Panc1 (cell line): ENCODE measurements around the gene SLC38A4.

Source experiments
- CTCF ChIP-seq: fragments of 450-650 bp; IDR thresholded peaks from 2 replicates; pipeline ENCODE4 v1.5.1; 2017; ENCODE audit warnings: mild to moderate bottlenecking
- POLR2AphosphoS5 ChIP-seq: IDR thresholded peaks from 2 replicates; pipeline ENCODE4 v1.6.1; 2012; ENCODE audit warnings: mild to moderate bottlenecking, low read depth, low read length, moderate library complexity
- REST ChIP-seq, 2 experiments: IDR thresholded peaks; 2 replicates each; pipeline ENCODE4 v1.6.1; 2011 to 2012; ENCODE audit warnings: low read depth in 2 of 2, control low read depth in 1 of 2, low read length in 1 of 2, mild to moderate bottlenecking in 1 of 2, moderate library complexity in 1 of 2; ENCODE audit not compliant: insufficient read depth in 1 of 2
- SIN3A ChIP-seq: IDR thresholded peaks from 2 replicates; pipeline ENCODE4 v1.6.1; 2012; ENCODE audit warnings: low read depth, mild to moderate bottlenecking, low read length, moderate library complexity, borderline replicate concordance; ENCODE audit not compliant: insufficient read depth
- TCF7L2 ChIP-seq: IDR thresholded peaks from 2 replicates; pipeline ENCODE4 v1.6.1; 2011; ENCODE audit warnings: mild to moderate bottlenecking, low read depth, low read length, inconsistent platforms

DNA sequence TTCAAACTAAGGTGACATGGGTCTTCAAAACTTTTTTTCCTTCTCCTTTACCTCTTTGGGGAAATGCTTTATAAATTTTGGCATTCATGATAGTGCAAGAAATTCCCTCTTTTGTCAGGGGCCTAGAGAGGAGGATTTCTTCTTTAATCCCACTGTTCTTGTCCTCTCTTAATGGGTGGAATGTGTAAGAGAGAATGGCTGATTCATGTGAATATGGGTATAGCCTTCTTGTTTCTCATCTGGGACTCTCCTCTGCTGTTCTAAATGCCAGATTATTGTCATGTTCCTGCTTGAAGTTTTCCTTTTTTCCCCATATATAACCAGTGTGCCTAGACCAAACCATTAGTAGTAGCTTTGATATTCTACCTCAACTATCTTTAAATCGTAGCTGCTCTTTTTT lies 46.7 kb downstream of the SLC38A4 start:
- TF ChIP-seq CTCF (no peak), POLR2AphosphoS5 (no peak), TCF7L2 (no peak), REST (IDR thresholded peaks at IDR 0.05; ENCODE audit: insufficient read depth in 1 of 2, low read depth in 2 of 2, low read length in 1 of 2) (no peak), SIN3A (no peak)
